T-helper 1 cell (primary cell): ENCODE measurements around the gene MAD1L1.

ENCODE experiments used
- DNase-seq, 5 donors: peaks; one replicate each; pipeline ENCODE4 v3.0.0-alpha.2; 2012 to 2020

The MAD1L1 gene

DNA sequence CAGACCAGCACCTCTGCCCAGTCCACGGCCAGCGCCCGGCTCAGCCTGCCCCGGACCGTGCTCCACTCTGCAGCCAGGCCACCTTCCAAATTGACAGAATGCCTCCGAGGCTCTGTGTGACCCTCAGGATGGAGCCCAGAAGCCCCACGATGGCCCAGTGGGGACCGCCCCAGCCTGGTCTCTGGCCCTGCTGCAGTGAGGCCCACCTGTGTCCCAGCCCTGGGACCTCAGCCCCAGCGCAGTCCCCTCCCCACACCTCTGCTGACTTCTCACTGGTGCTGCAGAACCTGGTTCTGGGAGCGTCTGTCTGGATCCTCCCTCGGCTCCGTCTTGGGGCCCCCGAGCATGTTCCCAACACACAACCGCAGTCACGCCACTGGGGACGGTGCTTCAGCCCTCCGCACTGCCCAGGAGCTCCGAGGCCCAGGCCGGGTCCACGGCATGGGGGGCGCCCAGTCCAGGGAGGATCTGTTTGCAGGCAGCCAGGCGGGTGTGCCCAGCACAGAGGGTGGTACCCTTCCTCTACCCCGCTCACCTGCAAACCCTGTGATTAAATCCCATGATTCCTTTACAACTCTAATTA lies 314.6 kb downstream of the MAD1L1 start:
- no peak for DNase-seq

DNA sequence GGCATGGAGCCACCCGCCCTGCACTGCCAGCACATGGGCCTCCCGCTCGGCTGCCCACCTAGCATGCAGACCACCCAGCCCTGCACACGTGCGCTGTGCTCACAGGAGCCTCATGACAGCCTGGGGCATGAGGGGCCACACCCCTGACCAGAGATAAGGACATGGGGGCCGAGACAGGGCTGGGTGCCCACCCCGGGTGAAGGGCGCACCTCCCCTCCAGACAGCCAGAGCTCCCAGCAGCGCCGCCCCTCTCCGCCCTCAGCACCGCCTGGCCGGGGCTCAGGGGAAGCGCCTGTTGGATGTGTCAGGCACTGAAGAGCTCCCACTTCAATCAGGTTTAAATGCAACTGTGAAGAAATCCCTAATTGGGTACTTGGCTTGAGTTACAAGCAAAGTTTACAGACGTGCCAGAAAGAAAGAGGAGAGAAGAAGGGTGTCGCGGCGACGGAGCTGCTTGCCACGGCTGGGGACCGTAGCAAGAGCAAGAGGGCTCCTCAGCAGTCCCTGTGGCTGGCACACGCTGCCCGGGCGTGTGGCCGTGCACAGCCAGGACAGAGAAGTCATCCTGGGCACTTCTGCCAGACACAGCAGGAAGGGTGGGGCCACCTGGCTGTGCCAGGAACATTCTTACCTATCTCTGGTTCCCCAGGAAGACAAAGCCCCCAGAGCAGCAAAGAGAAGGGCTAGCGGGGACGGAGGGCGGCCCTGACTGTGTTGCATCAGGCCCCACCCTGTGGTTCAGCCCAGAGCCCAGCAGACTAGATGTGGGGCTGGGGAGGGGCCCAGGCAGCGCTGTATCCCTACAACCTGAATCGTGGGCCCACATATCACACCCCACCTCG lies 315.3 kb downstream of the MAD1L1 start:
- no peak for DNase-seq

DNA sequence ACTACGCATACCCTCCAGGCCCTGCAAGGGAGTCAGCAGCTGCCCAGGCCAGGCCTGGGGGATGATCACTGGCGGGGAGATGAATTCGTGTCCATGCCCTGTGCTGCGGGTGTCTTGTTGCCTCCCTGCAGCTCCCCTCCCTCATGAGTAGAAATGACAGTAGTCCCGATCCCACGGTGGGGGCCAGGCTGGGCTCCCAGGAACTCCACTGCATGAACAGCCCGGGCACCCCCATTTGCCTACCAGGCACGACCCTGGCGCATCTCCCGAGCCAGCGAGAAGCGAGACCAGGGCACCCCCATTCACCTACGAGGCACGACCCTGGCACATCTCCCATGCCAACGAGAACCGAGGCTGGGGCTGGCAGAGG lies 316.2 kb downstream of the MAD1L1 start:
- no peak for DNase-seq

- DNase-seq = no peak
Observed at GRCh38 chr7:1915956-1916600, 316.7 kb downstream of the MAD1L1 start.

- no peak for DNase-seq
Observed at GRCh38 chr7:1915326-1915725, 317.4 kb downstream of the MAD1L1 start.

GRCh38 chr7:1914743-1915142 lies 318.0 kb downstream of the MAD1L1 start:
- DNase-seq = no peak

GRCh38 chr7:1914321-1914720 lies 318.4 kb downstream of the MAD1L1 start:
- DNase-seq = no peak

GRCh38 chr7:1913466-1914282 lies 319.1 kb downstream of the MAD1L1 start:
- no peak for DNase-seq

DNA sequence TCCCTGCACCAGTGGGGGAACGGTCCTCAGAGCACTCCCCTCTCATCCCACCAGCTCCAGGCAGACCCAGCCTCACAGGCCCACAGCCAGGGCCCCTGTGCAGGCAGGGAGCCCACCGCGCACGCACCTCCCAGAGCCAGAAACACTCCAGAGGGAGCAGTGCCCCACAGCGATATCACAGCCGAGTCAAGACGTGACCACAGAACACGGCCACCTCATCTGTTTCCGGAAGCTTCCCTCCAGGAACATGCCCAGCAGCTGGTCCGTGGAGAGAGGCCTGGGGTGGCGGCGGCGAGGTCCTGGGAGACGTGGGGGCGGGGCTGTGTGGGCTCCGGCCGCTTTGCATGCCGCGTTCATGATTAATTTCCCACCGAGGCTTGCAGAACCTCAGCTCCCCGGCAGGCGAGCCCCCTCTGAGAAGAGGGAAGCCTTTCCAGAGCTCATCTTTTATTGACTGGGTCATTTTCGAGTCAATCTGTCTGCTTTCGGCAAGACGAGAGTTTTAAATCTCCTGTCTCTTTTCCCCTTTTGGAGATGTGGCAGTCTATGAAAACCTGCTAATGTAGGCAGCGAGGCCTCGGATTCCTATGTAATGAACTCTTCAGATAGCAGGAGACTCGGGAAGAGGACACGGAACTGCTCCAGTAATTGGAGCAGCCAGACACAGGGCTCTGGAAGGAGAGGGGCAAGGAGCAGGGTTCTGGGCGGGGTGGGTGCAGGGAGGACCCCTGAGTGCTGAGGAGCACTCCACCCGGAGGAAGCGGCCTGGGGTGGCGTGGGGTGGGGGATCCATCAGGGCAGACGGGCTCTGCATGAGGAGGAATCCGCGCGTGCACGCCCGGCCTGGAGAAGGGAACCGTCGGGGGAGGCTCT lies 319.9 kb downstream of the MAD1L1 start:
- no peak for DNase-seq

DNA sequence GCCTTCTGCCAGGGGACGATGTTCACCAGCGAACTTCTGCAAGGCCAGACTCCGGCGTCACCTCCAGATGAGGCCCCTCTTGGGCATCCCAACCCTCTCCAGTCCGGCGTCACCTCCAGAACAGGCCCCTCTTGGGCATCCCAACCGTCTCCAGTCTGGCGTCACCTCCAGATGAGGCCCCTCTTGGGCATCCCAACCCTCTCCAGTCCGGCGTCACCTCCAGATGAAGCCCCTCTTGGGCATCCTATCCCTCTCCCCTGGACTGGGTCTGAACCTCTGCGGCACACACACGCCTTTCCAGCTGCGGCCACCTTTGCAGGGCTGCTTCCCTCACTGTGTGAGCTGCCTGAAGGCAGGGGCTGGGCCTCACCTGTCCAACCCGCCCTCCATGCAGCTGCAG lies 321.2 kb downstream of the MAD1L1 start:
- DNase-seq = no peak

DNA sequence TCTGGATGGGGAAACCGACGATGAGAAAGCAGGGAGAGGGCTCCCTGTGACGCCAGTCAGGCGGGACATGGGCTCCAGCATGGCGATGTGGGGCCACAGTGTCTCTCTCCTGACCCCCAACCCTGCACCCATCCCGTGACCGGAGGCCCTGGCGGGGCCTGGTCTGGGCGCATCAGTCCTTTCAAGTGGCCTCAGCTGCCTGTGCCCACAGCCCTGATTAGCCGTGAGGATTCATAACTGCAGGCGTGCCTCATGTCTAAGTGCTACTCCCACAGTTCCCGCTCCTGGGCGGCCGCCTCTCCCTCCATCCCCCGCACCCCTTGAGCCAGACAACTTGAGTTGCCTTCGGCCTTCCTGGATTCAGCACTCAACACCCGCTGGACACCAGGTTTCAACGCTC lies 321.9 kb downstream of the MAD1L1 start:
- DNase-seq = no peak

DNA sequence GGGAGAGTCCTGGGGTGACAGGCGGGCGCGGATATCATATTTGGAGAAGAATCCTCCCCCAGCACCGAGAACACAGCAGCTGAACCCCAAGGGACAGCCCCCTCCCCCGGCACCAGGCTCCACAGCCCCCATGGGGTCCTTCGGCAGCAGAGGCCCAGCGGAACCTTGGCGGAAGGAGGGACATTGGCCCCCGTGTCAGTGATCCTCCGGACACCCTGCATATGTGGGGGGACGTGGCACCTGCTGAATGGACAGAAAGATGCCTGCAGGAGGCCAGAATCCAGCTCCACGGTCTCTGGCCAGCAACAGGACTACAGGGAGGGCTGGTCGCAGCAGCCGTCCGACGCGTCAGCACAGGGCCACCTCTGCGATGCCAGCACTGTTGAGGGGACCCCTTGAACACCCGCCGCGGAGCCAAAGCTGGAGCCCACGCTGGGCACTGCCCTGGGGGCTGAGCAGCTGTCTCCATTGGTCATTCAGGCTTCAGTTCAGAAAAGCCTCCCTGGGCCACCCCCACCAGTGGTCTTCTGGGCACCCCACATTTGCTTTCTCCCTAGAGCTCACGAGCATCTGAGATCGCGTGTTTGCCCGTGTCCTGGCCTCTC lies 322.6 kb downstream of the MAD1L1 start:
- no peak for DNase-seq

- no peak for DNase-seq
Observed at GRCh38 chr7:1909476-1909875, 323.3 kb downstream of the MAD1L1 start.

DNA sequence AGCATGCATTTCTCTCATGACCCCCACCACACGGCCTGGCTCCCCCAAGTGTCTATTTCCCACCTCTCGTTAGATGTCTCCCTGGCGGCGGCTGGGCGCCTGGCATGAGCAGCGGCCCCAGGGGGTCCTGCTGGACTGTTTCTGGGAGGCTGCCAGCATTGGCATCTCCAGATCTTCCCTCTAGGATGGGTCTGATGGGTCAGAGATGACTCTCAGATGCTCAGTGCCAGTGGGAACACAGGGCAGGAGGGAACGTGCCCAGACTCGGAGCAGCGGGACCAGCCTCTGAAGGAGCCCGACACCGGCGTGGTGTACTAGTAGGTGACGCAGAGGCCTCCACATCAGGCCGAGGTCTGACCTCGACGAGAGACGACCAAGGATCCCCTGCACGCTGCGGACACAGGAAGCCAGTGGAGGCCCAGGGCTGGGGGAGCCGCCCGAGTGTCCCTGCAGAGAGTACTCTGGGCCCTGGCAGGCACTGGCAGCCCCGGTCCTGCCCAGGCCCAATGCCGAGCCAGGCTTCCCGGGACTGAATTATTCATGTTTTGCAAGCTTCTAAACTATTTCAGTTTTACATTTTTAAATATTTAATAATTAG lies 323.8 kb downstream of the MAD1L1 start:
- no peak for DNase-seq

GRCh38 chr7:1907751-1908365 lies 324.9 kb downstream of the MAD1L1 start:
- DNase-seq = no peak

DNA sequence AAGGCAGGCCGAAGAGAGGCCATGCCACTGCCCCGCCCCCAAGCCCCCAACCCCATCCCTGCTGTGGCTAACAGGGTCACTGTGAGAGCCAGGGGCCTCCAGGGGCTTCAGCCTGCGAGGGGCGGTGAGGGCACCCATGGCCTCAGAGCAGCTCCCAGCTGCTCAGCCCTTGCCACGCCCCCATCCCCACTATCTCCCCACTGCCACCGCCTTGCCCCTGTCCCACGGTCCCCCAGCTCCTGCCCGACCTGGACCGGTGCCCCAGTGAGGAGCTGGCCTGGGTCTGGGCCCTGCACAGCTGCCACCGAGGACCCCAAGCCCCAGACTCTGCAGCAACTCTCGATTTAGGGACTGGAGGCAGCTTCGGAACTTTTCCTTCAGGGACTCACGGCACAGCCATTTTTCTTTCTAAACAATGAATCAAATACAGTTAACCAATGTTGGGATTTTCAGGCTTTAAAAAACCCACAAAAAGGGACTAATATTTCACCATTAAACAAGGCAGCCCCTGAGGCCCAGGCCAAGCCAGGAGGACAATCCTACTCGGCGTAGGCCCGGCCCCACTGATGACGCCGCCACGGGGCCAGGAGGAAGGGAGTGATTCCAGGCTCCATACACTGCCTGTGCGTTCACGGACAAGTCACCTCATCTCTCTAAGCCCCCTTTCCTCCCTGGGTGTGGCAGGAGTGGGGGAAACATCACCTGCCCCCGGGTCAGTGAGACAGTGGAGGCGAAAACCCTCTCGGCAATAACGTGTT lies 325.6 kb downstream of the MAD1L1 start:
- DNase-seq = no peak

DNA sequence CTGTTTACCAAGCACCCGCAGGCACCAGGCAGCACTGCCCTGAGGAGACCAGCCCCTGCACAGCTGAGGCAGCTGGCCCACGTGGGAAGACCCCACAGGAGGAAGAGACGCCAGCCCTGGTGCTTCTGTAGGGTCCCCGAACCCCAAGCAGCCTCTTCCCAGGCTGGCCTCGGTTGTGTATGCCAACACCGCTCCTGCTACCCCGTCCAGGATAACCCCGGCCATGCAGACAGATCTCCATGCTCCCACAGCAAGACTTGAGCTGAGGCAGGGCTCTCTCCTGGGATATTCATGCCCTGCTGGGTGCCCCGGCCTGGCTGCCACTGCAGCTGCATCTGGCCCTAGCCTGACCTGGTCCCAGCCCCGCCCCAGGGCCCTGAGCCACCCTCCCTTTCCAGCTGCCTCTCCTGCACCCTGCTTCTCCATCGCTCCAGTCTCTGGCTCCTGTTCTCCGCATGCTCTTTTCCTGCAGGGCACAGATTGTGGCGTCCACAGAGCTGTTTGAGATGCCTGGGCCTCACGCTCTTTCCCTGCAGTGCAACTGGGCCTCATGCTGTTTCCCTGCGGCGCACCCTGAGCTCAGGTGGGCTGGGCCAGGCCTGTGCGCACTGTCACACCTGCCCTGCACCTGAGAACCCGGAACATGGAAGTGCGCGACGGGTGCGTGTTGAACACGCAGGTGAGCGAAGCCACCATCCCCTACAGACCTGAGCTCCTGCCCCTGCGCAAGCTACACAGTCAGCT lies 326.5 kb downstream of the MAD1L1 start:
- DNase-seq = no peak

DNA sequence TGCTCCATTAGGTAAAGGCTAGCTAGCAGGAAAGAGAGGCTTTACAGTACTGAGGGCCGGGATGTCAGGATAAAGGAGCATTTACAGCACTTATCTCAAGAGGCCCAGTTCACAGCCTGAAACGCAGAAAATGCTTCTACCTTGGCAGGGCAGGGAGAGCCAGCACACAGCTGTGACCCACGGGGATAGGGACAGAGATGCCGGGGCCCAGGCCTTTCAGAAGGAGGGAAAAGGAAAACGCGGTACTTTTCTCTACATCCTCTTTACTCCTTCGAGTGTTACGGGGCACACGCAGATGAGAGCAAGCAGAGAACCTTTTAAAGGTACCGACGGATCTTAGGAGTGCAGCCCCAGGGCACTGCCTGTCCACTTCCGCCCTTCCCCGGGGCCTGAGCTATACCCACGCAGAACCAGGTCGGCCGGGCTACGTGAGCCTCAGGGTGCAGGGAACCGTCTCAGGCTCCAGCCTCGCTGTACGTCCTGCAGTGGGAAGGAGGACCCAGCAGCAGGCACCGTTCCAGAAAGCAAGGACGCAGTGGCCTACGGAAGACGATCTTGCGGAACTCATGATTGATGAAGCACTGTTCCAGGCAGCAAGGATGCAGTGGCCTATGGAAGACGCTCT lies 330.4 kb downstream of the MAD1L1 start:
- no peak for DNase-seq
